Thyroid gland (tissue), 4 donors: ENCODE results near the gene FAM174A.

Experiments used
- CTCF ChIP-seq, 6 experiments: fragments of 200-600 bp in 3 of 6; fragments of 450-650 bp in 3 of 6; sonication (generic) in 3 of 6; IDR thresholded peaks; one replicate each; pipeline ENCODE4 v1.5.1; 2016 to 2019; ENCODE audit warnings: antibody characterized with exemption in 6 of 6, mild to moderate bottlenecking in 2 of 6, inconsistent platforms in 1 of 6, moderate library complexity in 1 of 6
- POLR2A ChIP-seq, 2 donors: fragments of 450-650 bp; IDR thresholded peaks; one replicate each; pipeline ENCODE4 v1.6.1; 2017; ENCODE audit warnings: antibody characterized with exemption in 2 of 2, mild to moderate bottlenecking in 2 of 2, moderate library complexity in 1 of 2

- no peak for TF ChIP-seq POLR2A (IDR thresholded peaks at IDR 0.05)
- TF ChIP-seq CTCF (IDR thresholded peaks at IDR 0.05), result no peak
Measured at GRCh38 chr5:100576217-100576751, 41.1 kb downstream of the FAM174A start.
